PC-3 (cell line): Measurements from ENCODE around the gene DIP2C.

Source experiments
- CTCF ChIP-seq: fragments of 300-600 bp; sonication (generic); conservative IDR thresholded peaks from 2 replicates; pipeline ENCODE4 v1.5.1; 2017; ENCODE audit warnings: antibody characterized with exemption, low read depth, mild to moderate bottlenecking, low read length
- EZH2phosphoT487 ChIP-seq: fragments of 300-600 bp; sonication (generic); IDR thresholded peaks from 2 replicates; pipeline ENCODE4 v1.6.1; 2018; ENCODE audit warnings: mild to moderate bottlenecking, antibody characterized with exemption, low read length, borderline replicate concordance

GRCh38 chr10:593901-594457 is 95.5 kb downstream of the DIP2C start:
- TF ChIP-seq CTCF = no peak
- no peak for TF ChIP-seq EZH2phosphoT487
